ENCODE data around the gene FARSA. TPM values are rescaled to one million over a fixed set of nuclear protein-coding genes. Genes with fewer than 3 reads are reported as not detected.

Gene FARSA
- total and polyA plus RNA-seq, 2 of the 8 experiments (the other 6 are each of a cell fraction or from before 2014, with no cell fraction given): 61.0 to 103 TPM

DNA sequence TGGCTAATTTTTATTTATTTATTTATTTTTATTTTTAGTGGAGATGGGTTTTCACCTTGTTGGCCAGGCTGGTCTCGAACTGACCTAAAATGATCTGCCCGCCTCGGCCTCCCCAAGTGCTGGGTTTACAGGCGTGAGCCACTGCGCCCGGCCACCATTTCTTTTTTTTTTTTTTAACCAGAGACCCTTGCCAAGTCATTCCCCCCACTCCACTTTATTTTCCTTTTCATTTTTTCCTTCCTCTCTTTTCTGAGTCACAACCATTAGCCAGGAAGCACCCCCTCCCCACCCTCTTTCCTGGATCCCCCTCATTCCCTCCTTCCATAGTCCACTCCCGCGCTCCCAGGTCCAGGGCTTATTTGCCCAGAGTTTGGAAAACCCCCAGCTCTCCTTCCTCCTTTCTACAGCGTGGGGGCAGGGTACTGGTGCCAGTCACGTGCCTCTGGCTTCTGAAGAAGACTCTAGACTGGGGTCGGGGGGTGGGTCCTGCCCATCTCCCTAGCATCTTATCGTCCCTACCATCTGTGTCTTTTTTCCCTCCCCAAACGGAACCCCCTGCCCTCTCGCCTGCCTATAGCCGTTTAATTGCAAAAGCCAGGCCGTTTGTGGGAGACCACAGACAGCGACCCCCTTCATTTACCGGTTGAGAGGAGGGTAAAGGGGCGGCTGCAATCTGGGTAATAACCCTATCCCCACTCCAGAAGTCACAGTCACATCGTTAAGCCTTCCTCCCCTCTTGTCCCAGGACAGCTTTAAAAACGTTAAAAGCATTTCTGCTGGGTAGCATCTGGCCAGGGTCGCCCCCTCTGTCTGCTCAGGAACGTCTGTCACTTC is 3.8 kb upstream of the FARSA start:
- peak overlapping the region; percentile 29; the same call in 1 of the 2 replicates for H3K27ac ChIP-seq (ENCODE audit: low read depth, low read length)
- CTCF ChIA-PET (ENCODE audit: partially characterized antibody): interaction anchor here (0.6 to 2.1 kb wide), 5 partner anchors 25 to 1424 kb away, joined by 3 to 9 read pairs (median 3); no protein-coding TSS in a partner anchor
- 0 out of 2 replicates have a peak overlapping the region, but pooled peaks have one; percentile 61 for H2BK20ac ChIP-seq (ENCODE audit: low read length)
- TF ChIP-seq KDM4A (IDR thresholded peaks at IDR 0.05; ENCODE audit: low read depth, low read length, severe bottlenecking): peak; percentile 22
- TF ChIP-seq RBBP5 (IDR thresholded peaks at IDR 0.05; ENCODE audit: borderline replicate concordance, low read depth, low read length): peak; percentile 51; the same call in 1 of the 2 replicates
- peak; percentile 44 for TF ChIP-seq ATF3 (IDR thresholded peaks at IDR 0.05; ENCODE audit: insufficient read depth, low read depth, low read length)

More for the DNA sequence above, 3.8 kb upstream of the FARSA start:
- peak overlapping the region; percentile 9 for H2BK120ac ChIP-seq (replicated peaks; ENCODE audit: low read depth, low read length)
- peak overlapping the region; percentile 63 for H3K56ac ChIP-seq (replicated peaks; ENCODE audit: insufficient read length, low read depth, low read length)
- H3K4me2 ChIP-seq (ENCODE audit: insufficient read depth in 1 of 2, low read depth in 2 of 2, low read length in 2 of 2): peak overlapping the region; percentile 87 to 90
- peak overlapping the region; percentile 89; the same call in 1 of the 2 replicates for H2BK12ac ChIP-seq (ENCODE audit: low read depth, low read length)
- H3K79me2 ChIP-seq (ENCODE audit: control insufficient read depth in 1 of 2, insufficient read depth in 2 of 2, low read length in 2 of 2): peaks cover 23 to 38% of the 10 kb centered on the region in 2 experiments
- WGBS, 2 experiments (ENCODE audit: extremely low coverage in 1 of 2, insufficient coverage in 1 of 2, insufficient read length in 1 of 2, insufficient replicate concordance in 2 of 2, low coverage in 1 of 2, low lambda C conversion rate in 2 of 2, missing lambda C conversion rate in 1 of 2): 22% methylated on average over 23 of the region's 23 CpGs; no CpG with 5 or more reads in 1 of the 2 experiments
- peak overlapping the region; percentile 95; the same call in 1 of the 2 replicates for H2BK15ac ChIP-seq (ENCODE audit: low read length)
- peak in 1 of 2 experiments; percentile 77 for DNase-seq (ENCODE audit: low read depth in 1 of 2, low spot score in 2 of 2)
- H4K5ac ChIP-seq (ENCODE audit: insufficient read length, low read depth, low read length): peak overlapping the region; percentile 63
- peaks cover 12 to 32% (median 24%) of the 10 kb centered on the region in 4 experiments for H3K36me3 ChIP-seq (ENCODE audit: control insufficient read depth in 2 of 4, insufficient read depth in 4 of 4, low read length in 3 of 4)
- H3K4me1 ChIP-seq (replicated peaks in 1 of 4; ENCODE audit: control insufficient read depth in 3 of 4, insufficient read depth in 4 of 4, low read length in 3 of 4): peaks cover 0 to 25% (median 14%) of the 10 kb centered on the region in 4 experiments; a peak in 6 of 7 replicates
- H3K18ac ChIP-seq (ENCODE audit: extremely low read depth, low read length): peak overlapping the region; percentile 90
- no peak overlapping the region for H3K14ac ChIP-seq (ENCODE audit: insufficient read length)
- no peaks in the 10 kb centered on the region for H3K9me3 ChIP-seq (ENCODE audit: insufficient read depth in 2 of 2, low read depth in 1 of 2, low read length in 1 of 2)
- peak overlapping the region; percentile 92; the same call in 1 of the 2 replicates for H4K8ac ChIP-seq (ENCODE audit: extremely low read depth, insufficient read depth, low read length)
- peak overlapping the region; percentile 68 to 97 (median 93); a peak in 7 of 8 replicates for H3K4me3 ChIP-seq (ENCODE audit: extremely low read depth in 1 of 4, insufficient read depth in 2 of 4, low read depth in 3 of 4, low read length in 4 of 4)
- peaks cover 18% of the 10 kb centered on the region; the same call in 1 of the 2 replicates for H3K23me2 ChIP-seq (ENCODE audit: low read depth, low read length)
- peak overlapping the region in 3 of 4 experiments; percentile 14 to 29 (median 27); a peak in 4 of 7 replicates for H3K9ac ChIP-seq (replicated peaks in 1 of 4; ENCODE audit: extremely low read depth in 1 of 4, low read depth in 3 of 4, low read length in 3 of 4)
- POLR2A ChIA-PET (ENCODE audit: partially characterized antibody): interaction anchor here (0.7 to 3.3 kb wide), 28 partner anchors 9 to 256 kb away, joined by 3 to 71 read pairs (median 5); partner anchors contain the start of genes DHPS, DNASE2, GADD45GIP1 and GCDH
- H2AFZ ChIP-seq (ENCODE audit: low read length): no peak overlapping the region
- H3K27me3 ChIP-seq (replicated peaks in 1 of 4; ENCODE audit: control insufficient read depth in 3 of 4, extremely low read depth in 1 of 4, insufficient read depth in 3 of 4, low read length in 3 of 4): no peaks in the 10 kb centered on the region
- H2AK5ac ChIP-seq (ENCODE audit: low read depth, low read length): no peak overlapping the region
- no peak for FAIRE-seq
- H3K23ac ChIP-seq (ENCODE audit: insufficient read length): no peak overlapping the region
- peak overlapping the region; percentile 88 for H3K4ac ChIP-seq (replicated peaks; ENCODE audit: insufficient read length, low read depth, low read length)
- peak overlapping the region; percentile 78 for H2BK5ac ChIP-seq (ENCODE audit: low read depth, low read length)
- peaks cover 9 to 20% of the 10 kb centered on the region in 2 experiments for H4K20me1 ChIP-seq (replicated peaks in 1 of 2; ENCODE audit: control insufficient read depth in 1 of 2, insufficient read depth in 2 of 2, low read length in 2 of 2)
- peaks cover 9% of the 10 kb centered on the region for H3K79me1 ChIP-seq (ENCODE audit: low read depth, low read length)
- H4K91ac ChIP-seq (replicated peaks; ENCODE audit: insufficient read length, low read length): peak overlapping the region; percentile 86
